Calu3 (cell line): ENCODE results near the gene TMEM59. TPM values are rescaled to one million over a fixed set of nuclear protein-coding genes. Genes with fewer than 3 reads are reported as not detected.

Source experiments
- BruUV-seq: library from RNA; stranded (reverse); fragments of 400-500 nt; replicated peaks from 2 replicates; lab custom pipeline; 2021; lab: Mats Ljungman, UMichigan
- CTCF ChIA-PET: fragments of 300-600 bp; sonication (Branson Sonifier 250); formaldehyde crosslinking; loops from one replicate; lab custom pipeline; 2022; ENCODE audit warnings: antibody characterized with exemption; lab: Charles Lee
- DNase-seq: peaks from one replicate; pipeline ENCODE4 v3.0.0; 2022
- H3K27ac Mint-ChIP-seq: one replicate; pipeline ENCODE4 v1.8.0; 2022; ENCODE audit warnings: mixed read lengths; ENCODE audit not compliant: unreplicated experiment
- H3K27me3 Mint-ChIP-seq: one replicate; pipeline ENCODE4 v1.8.0; 2022; ENCODE audit warnings: mixed read lengths; ENCODE audit not compliant: unreplicated experiment
- H3K36me3 Mint-ChIP-seq: one replicate; pipeline ENCODE4 v1.8.0; 2022; ENCODE audit warnings: mild to moderate bottlenecking, moderate library complexity, mixed read lengths; ENCODE audit not compliant: insufficient read depth, unreplicated experiment
- H3K4me1 Mint-ChIP-seq: one replicate; pipeline ENCODE4 v1.8.0; 2022; ENCODE audit warnings: mild to moderate bottlenecking, low read depth, mixed read lengths; ENCODE audit not compliant: unreplicated experiment
- H3K4me3 Mint-ChIP-seq: one replicate; pipeline ENCODE4 v1.8.0; 2022; ENCODE audit warnings: mild to moderate bottlenecking, low read depth, moderate library complexity, mixed read lengths; ENCODE audit not compliant: unreplicated experiment
- H3K9me3 Mint-ChIP-seq: one replicate; pipeline ENCODE4 v1.8.0; 2022; ENCODE audit warnings: low read depth, mixed read lengths; ENCODE audit not compliant: unreplicated experiment
- CTCF ChIP-seq: fragments of 200-600 bp; IDR thresholded peaks from one replicate; pipeline ENCODE4 v1.8.0; 2022; ENCODE audit warnings: antibody characterized with exemption; ENCODE audit not compliant: unreplicated experiment
- intact Hi-C: fragments of 100-400 bp; cut with micrococcal nuclease; formaldehyde crosslinking; loops from one replicate; pipeline ENCODE4 v1.10.0; 2022; ENCODE audit not compliant: unreplicated experiment
- total RNA-seq: library from RNA; stranded (reverse); gene quantifications from 2 replicates; pipeline ENCODE4 v1.2.3, GENCODE V29; 2022

The TMEM59 gene
- total RNA-seq, 1 experiment from 2014 or later: 316 TPM

GRCh38 chr1:54091666-54092065 is 38.7 kb upstream of the TMEM59 start:
- H3K9me3 Mint-ChIP-seq: no peaks in the 10 kb centered on the region
- peaks cover 8% of the 10 kb centered on the region for H3K4me1 Mint-ChIP-seq
- H3K27me3 Mint-ChIP-seq: no peaks in the 10 kb centered on the region
- H3K27ac Mint-ChIP-seq: no peak overlapping the region
- TF ChIP-seq CTCF: no peak
- intact Hi-C loops: no loop called here
- no peak overlapping the region for H3K4me3 Mint-ChIP-seq
- peaks cover under 1% of the 10 kb centered on the region for H3K36me3 Mint-ChIP-seq
- CTCF ChIA-PET: no interaction called here
- no peak for DNase-seq
- BruUV-seq: no TSS peak

GRCh38 chr1:54088385-54088784 is 35.4 kb upstream of the TMEM59 start:
- BruUV-seq: no TSS peak
- no peak for TF ChIP-seq CTCF
- Mint-ChIP-seq H3K9me3 (no peaks in the 10 kb centered on the region), H3K27me3 (no peaks in the 10 kb centered on the region), H3K27ac (no peak overlapping the region), H3K36me3 (no peaks in the 10 kb centered on the region), H3K4me3 (no peak overlapping the region), H3K4me1 (no peaks in the 10 kb centered on the region)
- CTCF ChIA-PET: no interaction called here
- intact Hi-C loops: no loop called here
- no peak for DNase-seq

- intact Hi-C loops: no loop called here
- no peak for DNase-seq
- H3K36me3 Mint-ChIP-seq: no peaks in the 10 kb centered on the region
- no peaks in the 10 kb centered on the region for H3K27me3 Mint-ChIP-seq
- H3K27ac Mint-ChIP-seq: no peak overlapping the region
- CTCF ChIA-PET: no interaction called here
- no peaks in the 10 kb centered on the region for H3K9me3 Mint-ChIP-seq
- TF ChIP-seq CTCF: no peak
- BruUV-seq: no TSS peak
- H3K4me1 Mint-ChIP-seq: no peaks in the 10 kb centered on the region
- no peak overlapping the region for H3K4me3 Mint-ChIP-seq
Measured at GRCh38 chr1:54086754-54087153, 33.8 kb upstream of the TMEM59 start.

- CTCF ChIA-PET: no interaction called here
- no peak for DNase-seq
- intact Hi-C loops: no loop called here
- Mint-ChIP-seq H3K9me3 (no peaks in the 10 kb centered on the region), H3K4me3 (no peak overlapping the region), H3K4me1 (no peaks in the 10 kb centered on the region), H3K36me3 (no peaks in the 10 kb centered on the region), H3K27ac (no peak overlapping the region), H3K27me3 (no peaks in the 10 kb centered on the region)
- no TSS peak for BruUV-seq
- no peak for TF ChIP-seq CTCF
Measured at GRCh38 chr1:54084794-54085193, 31.8 kb upstream of the TMEM59 start.
